HG03045 (cell line): ENCODE data around the gene ZKSCAN1.
A peak's percentile ranks its signal among the peaks of the same experiment; 100 is the strongest.

Experiments
- ATAC-seq: cut with Tn5 transposase; IDR thresholded peaks from one replicate; pipeline ENCODE4 v1.9.1; 2021; ENCODE audit warnings: mild to moderate bottlenecking, moderate library complexity; ENCODE audit not compliant: unreplicated experiment

Gene ZKSCAN1

GRCh38 chr7:100034871-100035510 lies 19.6 kb downstream of the ZKSCAN1 start:
- no peak for ATAC-seq

DNA sequence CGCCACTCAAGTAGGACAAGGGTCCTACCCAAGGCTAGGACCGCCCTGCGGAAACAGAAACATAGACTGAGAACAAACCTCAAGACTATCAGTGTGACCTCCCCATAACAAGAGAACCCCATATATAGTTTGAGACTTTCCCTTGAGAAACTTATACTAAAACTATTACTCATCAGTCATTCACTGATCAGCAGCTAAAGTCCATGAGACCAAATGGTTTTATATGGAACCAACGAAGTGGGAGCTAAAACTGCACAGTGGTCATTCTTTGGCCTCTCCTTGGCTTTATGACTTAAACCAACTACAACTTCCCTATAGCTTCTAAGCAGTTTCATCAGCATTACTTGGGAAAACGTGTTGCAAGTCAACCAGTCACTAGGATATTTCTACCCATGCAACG lies 20.5 kb downstream of the ZKSCAN1 start:
- no peak for ATAC-seq

- ATAC-seq: no peak
Observed at GRCh38 chr7:100038326-100038725, 22.9 kb downstream of the ZKSCAN1 start.

DNA sequence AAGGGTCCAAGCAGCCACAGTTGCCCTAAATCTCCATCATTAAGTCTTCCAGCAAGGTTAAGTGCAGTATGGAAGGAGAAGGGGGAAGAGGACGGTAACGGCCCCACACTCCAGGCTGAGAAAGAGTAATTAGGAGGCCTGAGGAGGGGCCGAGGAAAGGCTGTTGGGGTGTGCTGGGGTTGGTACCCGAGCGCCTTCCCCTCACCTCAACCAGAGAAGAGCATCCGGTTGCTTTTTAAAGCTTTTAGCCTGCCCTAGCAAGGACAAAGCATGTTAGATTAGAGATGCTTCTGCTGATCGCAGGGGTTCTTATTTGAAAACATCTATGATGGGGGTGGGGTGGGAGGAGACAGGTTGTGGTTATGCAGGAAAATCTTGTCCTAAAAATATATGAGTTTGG lies 25.2 kb downstream of the ZKSCAN1 start:
- ATAC-seq: no peak

GRCh38 chr7:100044718-100045117 lies 29.3 kb downstream of the ZKSCAN1 start:
- no peak for ATAC-seq

DNA sequence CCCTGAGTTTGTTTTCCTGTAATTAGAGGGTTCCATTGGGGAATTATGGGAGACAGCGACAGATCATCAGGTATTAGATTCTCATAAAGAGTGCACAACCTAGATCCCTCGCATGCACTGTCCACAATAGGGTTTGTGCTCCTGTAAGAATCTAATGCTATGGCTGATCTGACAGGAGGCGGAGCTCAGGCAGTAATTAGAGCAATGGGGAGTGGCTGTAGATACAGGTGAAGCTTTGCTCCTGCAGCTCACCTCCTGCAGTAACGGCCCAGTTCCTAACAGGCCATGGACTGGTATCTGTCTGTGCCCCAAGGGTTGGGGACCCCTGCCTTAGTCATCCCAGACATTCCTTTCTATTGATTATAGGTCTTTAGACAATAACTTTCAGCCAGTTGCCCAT lies 33.3 kb downstream of the ZKSCAN1 start:
- ATAC-seq: no peak

GRCh38 chr7:100049441-100050291 lies 34.3 kb downstream of the ZKSCAN1 start, which contains the start of gene ZSCAN21:
Gene ZSCAN21, plus strand, starts transcription at chr7:100049774. Its CDS starts 7,233 bp downstream, at chr7:100057007.
- ATAC-seq: peak; percentile 86

DNA sequence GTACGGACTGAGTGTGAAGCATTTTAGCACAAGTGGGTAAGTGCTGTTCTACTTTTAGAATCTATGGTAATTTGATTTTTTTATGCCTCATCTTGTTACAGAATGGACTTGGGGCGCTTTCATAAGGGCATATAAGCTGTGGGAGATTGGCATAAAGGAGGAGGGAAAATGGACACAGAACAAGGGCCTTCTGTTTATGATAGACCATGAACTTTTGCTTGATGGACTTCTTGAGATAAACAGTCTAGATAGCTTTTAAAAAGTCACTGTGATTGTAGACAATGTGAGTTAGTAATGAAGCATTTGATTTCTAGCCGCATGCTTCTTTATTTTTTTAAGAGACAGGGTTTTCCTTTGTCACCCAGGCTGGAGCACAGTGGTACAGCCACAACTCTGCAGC lies 36.2 kb downstream of the ZKSCAN1 start:
- ATAC-seq: no peak

DNA sequence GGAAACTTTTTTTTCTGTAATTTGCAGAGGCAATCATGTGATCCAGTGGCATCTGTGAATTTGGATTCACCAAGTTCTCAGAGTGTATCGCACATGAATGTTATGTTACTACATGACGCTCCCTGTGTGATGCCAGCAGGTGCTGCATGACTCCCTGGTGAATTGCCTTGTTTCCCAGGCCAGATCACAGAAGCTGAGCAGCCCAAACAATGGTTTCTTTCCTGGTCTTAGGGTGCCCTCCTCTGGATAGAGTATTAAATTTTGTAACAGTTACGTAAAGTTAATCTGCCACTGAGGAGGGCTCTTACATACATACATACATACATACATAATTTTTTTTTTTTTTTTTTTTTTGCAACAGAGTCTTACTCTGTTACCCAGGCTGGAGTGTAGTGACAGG lies 37.8 kb downstream of the ZKSCAN1 start:
- no peak for ATAC-seq

DNA sequence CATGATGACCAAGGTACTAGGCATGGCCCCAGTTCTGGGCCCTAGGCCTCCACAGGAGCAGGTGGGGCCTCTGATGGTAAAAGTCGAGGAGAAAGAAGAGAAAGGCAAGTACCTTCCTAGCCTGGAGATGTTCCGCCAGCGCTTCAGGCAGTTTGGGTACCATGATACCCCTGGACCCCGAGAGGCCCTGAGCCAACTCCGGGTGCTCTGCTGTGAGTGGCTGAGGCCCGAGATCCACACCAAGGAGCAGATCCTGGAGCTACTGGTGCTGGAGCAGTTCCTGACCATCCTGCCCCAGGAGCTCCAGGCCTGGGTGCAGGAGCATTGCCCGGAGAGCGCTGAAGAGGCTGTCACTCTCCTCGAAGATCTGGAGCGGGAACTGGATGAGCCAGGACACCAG lies 41.6 kb downstream of the ZKSCAN1 start:
- ATAC-seq: no peak

GRCh38 chr7:100059251-100059739 lies 43.9 kb downstream of the ZKSCAN1 start:
- no peak for ATAC-seq

DNA sequence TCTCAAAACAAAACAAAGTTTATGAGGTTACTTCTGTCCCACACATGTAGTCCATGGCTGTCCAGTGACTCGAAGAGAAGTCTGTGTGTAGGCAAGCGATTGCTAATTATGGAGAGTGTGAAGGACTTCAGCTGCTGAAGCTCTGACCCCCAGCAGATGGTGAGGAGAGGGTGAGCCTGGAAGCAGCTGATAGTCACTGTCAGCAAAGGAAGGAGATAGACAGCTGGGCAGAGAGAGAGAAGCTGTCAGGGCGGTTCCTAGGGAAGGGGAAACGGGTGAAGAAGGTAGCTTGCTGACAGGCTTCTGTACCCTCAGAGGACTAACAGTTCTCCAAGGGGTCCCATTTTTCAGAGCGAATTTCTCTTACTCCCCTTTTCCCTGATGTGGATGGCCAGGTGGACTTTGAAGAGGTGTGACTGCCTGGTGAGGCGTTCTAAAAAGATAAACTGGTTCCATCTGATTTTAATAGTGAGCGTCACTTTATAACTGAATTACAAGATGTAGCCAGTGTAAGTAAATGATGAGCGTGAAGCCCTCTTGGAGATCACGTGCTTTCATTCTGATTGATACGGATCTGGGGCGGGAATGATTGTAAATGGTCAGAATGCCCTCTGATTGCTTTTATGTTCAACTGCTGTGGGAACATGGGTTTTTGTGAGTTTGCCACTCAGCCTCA lies 46.3 kb downstream of the ZKSCAN1 start:
- no peak for ATAC-seq

GRCh38 chr7:100063376-100063775 lies 48.0 kb downstream of the ZKSCAN1 start:
- no peak for ATAC-seq

- no peak for ATAC-seq
Observed at GRCh38 chr7:100064162-100064561, 48.8 kb downstream of the ZKSCAN1 start.

DNA sequence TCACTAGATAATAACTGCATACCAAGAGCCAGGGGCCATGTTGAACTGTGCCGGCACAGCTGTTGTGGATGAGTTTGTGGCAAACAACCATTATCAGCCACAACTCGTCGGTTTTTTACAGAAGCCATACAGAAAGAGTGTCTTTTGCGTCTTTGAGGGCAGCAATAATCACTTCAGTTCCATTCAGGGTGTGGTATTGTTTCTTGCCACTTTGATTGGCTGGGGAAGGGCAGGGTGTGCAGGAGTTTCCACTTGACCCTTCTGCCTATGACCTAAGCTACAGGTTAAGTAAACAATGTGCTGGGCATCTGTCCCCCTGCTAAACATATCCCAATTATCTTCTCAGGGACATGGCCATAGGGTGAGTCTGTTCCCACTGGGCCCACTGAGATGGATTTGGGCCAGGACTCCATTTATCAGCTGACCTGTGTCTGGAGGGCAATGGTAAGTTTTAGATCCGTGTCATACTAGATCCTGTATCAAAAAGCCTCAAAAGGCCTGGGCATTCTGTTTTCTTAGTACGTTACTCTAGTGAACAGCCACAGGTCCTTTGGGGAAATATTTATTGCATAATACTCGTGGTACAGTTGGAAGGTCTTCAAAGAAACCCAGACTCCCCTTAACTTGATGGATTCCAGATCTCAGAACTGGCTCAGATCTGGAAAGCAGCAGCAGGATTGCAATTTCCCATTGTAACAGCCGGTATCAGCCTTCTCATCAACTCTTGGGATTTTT lies 50.2 kb downstream of the ZKSCAN1 start:
- no peak for ATAC-seq

DNA sequence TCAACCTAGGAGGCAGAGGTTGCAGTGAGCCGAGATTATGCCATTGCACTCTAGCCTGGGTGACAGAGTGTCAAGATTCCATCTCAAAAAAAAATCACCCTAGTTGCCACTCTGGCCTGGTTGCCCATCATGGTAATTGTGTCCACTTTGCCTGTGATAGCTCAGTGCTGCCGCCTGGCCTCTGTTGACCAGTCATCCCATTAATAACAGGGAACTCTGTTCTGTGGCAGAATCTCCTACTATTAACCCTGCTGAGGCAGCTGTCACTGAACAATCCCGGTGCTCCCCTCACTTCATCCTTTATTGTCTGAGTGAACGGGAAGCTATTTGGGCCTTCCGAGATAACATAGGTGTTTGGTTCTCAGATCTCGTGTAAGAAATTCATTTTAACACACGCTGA lies 51.6 kb downstream of the ZKSCAN1 start:
- no peak for ATAC-seq

GRCh38 chr7:100069991-100070390 lies 54.6 kb downstream of the ZKSCAN1 start:
- ATAC-seq: no peak

DNA sequence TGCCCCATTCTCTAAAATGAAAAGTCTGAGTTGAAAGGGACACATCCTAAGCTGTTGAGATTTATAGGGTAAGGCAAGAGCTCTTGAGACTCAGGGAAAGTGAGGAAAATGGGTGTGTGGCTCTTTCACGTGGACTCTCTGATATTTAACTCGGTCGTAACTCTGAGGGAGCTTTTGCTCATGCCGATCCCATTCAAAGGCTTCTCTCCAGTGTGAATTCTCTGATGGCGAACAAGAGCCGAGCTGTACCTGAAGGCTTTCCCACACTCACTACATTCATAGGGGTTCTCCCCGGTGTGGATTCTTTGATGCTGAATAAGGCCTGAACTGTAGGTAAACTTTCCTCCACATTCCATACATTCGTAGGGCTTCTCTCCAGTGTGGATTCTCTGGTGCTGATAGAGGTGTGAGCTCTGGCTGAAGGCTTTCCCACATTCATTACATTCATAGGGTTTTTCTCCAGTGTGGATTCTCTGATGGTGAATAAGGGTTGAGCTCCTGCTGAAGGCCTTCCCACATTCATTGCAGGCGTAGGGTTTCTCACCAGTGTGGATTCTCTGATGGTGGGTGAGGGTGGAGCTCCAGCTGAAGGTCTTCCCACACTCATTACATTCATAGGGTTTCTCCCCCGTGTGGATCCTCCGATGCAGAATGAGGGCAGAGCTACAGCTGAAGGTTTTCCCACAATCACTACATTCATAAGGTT lies 55.8 kb downstream of the ZKSCAN1 start:
- no peak for ATAC-seq

GRCh38 chr7:100072462-100072861 lies 57.1 kb downstream of the ZKSCAN1 start:
- no peak for ATAC-seq

- ATAC-seq: no peak
Observed at GRCh38 chr7:100074841-100075240, 59.4 kb downstream of the ZKSCAN1 start.
